Stimulated activated CD4-positive, alpha-beta T cell treated with anti-CD3 and anti-CD28 coated beads, TNF-alpha, amount 100 ng/mL, for 4 hours (primary cell): ENCODE results near the gene KNTC1.
"Not testable (repeated sequence)": the region's sequence is repeated elsewhere in the genome, so short reads cannot be mapped to it uniquely, and the experiment has no call there.

ENCODE experiments used
- DNase-seq, 3 experiments: peaks; one replicate each; pipeline ENCODE4 v3.0.0-alpha.2; 2020; ENCODE audit warnings: low read depth in 3 of 3

Gene KNTC1

GRCh38 chr12:122563361-122563760, 36.3 kb downstream of the KNTC1 start:
- no peak for DNase-seq

- DNase-seq = not testable (repeated sequence)
Observed at GRCh38 chr12:122566816-122567215, 39.8 kb downstream of the KNTC1 start.

- no peak for DNase-seq
Observed at GRCh38 chr12:122569288-122569687, 42.2 kb downstream of the KNTC1 start.

GRCh38 chr12:122570006-122570405, 43.0 kb downstream of the KNTC1 start:
- not testable (repeated sequence) for DNase-seq

- no peak for DNase-seq
Observed at GRCh38 chr12:122571821-122572220, 44.8 kb downstream of the KNTC1 start.

GRCh38 chr12:122583294-122583693, 56.2 kb downstream of the KNTC1 start:
- not testable (repeated sequence) for DNase-seq

- DNase-seq = no peak
Observed at GRCh38 chr12:122584177-122584863, 57.3 kb downstream of the KNTC1 start.

GRCh38 chr12:122590990-122591389, 63.9 kb downstream of the KNTC1 start:
- no peak for DNase-seq

GRCh38 chr12:122591966-122592365, 64.9 kb downstream of the KNTC1 start:
- not testable (repeated sequence) for DNase-seq

- not testable (repeated sequence) for DNase-seq
Observed at GRCh38 chr12:122592543-122592942, 65.5 kb downstream of the KNTC1 start.

- no peak for DNase-seq
Observed at GRCh38 chr12:122593910-122594309, 66.9 kb downstream of the KNTC1 start.

GRCh38 chr12:122596838-122597237, 69.8 kb downstream of the KNTC1 start:
- no peak for DNase-seq

GRCh38 chr12:122602456-122602855, 75.4 kb downstream of the KNTC1 start:
- no peak for DNase-seq

GRCh38 chr12:122604993-122605392, 77.9 kb downstream of the KNTC1 start:
- no peak for DNase-seq

GRCh38 chr12:122609732-122610131, 82.7 kb downstream of the KNTC1 start:
- DNase-seq = no peak

- no peak for DNase-seq
Observed at GRCh38 chr12:122610207-122610606, 83.2 kb downstream of the KNTC1 start.

- DNase-seq = no peak
Observed at GRCh38 chr12:122610911-122611310, 83.9 kb downstream of the KNTC1 start.

GRCh38 chr12:122614839-122615238, 87.8 kb downstream of the KNTC1 start:
- DNase-seq = no peak

- no peak for DNase-seq
Observed at GRCh38 chr12:122615780-122616179, 88.7 kb downstream of the KNTC1 start.

- DNase-seq = no peak
Observed at GRCh38 chr12:122635471-122635870, 108.4 kb downstream of the KNTC1 start.

- DNase-seq = no peak
Observed at GRCh38 chr12:122643207-122643805, 116.3 kb downstream of the KNTC1 start.

GRCh38 chr12:122646517-122647217, 119.6 kb downstream of the KNTC1 start:
- DNase-seq = peak in 2 of 3 experiments; percentile 28 to 35
